Caco-2 (cell line): ENCODE data around the gene SORCS2. TPM values are rescaled to one million over a fixed set of nuclear protein-coding genes. Genes with fewer than 3 reads are reported as not detected.

Experiments
- BruUV-seq: library from RNA; stranded (reverse); fragments of 400-500 nt; replicated peaks from 2 replicates; lab custom pipeline; 2021; lab: Mats Ljungman, UMichigan
- CTCF ChIA-PET: fragments of 300-600 bp; sonication (Branson Sonifier 250); formaldehyde crosslinking; loops from one replicate; lab custom pipeline; 2022; ENCODE audit warnings: antibody characterized with exemption; lab: Charles Lee
- POLR2A ChIA-PET: fragments of 300-600 bp; sonication (Branson Sonifier 250); formaldehyde crosslinking; loops from one replicate; lab custom pipeline; 2022; ENCODE audit warnings: antibody characterized with exemption; lab: Charles Lee
- DNase-seq, 2 experiments: peaks; one replicate each; pipeline versions ENCODE4 v3.0.0 to v3.0.0-alpha.2; 2020 to 2022
- H3K27me3 ChIP-seq: replicated peaks from 2 replicates; pipeline ENCODE4 v1.6.0; 2011; ENCODE audit warnings: low read length; ENCODE audit not compliant: control insufficient read depth, insufficient read depth
- H3K36me3 ChIP-seq: 2 replicates; pipeline ENCODE4 v1.5.1; 2011; ENCODE audit warnings: low read length; ENCODE audit not compliant: control insufficient read depth, insufficient read depth
- H3K4me1 ChIP-seq: fragments of 250-450 bp; sonication (Bioruptor Pico); 2 replicates; pipeline ENCODE4 v1.5.1; 2020; ENCODE audit warnings: mild to moderate bottlenecking
- H3K4me3 ChIP-seq: 2 replicates; pipeline ENCODE4 v1.5.1; 2011; ENCODE audit warnings: low read depth, mild to moderate bottlenecking, control low read depth, low read length
- H3K9me3 ChIP-seq: fragments of 250-450 bp; sonication (Bioruptor Pico); 2 replicates; pipeline ENCODE4 v1.5.1; 2020; ENCODE audit warnings: mild to moderate bottlenecking, moderate library complexity
- H3K27ac Mint-ChIP-seq: one replicate; pipeline ENCODE4 v1.8.0; 2022; ENCODE audit warnings: mixed read lengths; ENCODE audit not compliant: unreplicated experiment
- H3K27me3 Mint-ChIP-seq: one replicate; pipeline ENCODE4 v1.8.0; 2022; ENCODE audit warnings: mixed read lengths; ENCODE audit not compliant: insufficient read depth, unreplicated experiment
- H3K36me3 Mint-ChIP-seq: one replicate; pipeline ENCODE4 v1.8.0; 2022; ENCODE audit warnings: mild to moderate bottlenecking, mixed read lengths; ENCODE audit not compliant: insufficient read depth, unreplicated experiment
- H3K4me1 Mint-ChIP-seq: one replicate; pipeline ENCODE4 v1.8.0; 2022; ENCODE audit warnings: low read depth, mixed read lengths; ENCODE audit not compliant: unreplicated experiment
- H3K4me3 Mint-ChIP-seq: one replicate; pipeline ENCODE4 v1.8.0; 2022; ENCODE audit warnings: mild to moderate bottlenecking, moderate library complexity, mixed read lengths; ENCODE audit not compliant: unreplicated experiment
- H3K9me3 Mint-ChIP-seq: one replicate; pipeline ENCODE4 v1.8.0; 2022; ENCODE audit warnings: mixed read lengths; ENCODE audit not compliant: unreplicated experiment
- intact Hi-C: fragments of 100-400 bp; cut with micrococcal nuclease; formaldehyde crosslinking; loops from one replicate; pipeline ENCODE4 v1.10.0; 2022; ENCODE audit not compliant: unreplicated experiment
- total RNA-seq: library from RNA; stranded (reverse); gene quantifications from 2 replicates; pipeline ENCODE4 v1.2.3, GENCODE V29; 2022
- TF ChIP-seq, protein P1 (sequence below), 2 experiments: fragments of 200-600 bp in 1 of 2; IDR thresholded peaks; 1 replicate in 1 of 2; 2 replicates in 1 of 2; pipeline versions ENCODE4 v1.5.1 to v1.8.0; 2011 to 2022; ENCODE audit warnings: antibody characterized with exemption in 1 of 2, control low read depth in 1 of 2, inconsistent platforms in 1 of 2, low read depth in 1 of 2, low read length in 1 of 2, mild to moderate bottlenecking in 1 of 2, moderate library complexity in 1 of 2; ENCODE audit not compliant: insufficient read depth in 1 of 2, severe bottlenecking in 1 of 2, unreplicated experiment in 1 of 2

SORCS2 gene
- total RNA-seq, 1 experiment from 2014 or later = 1.6 TPM

DNA sequence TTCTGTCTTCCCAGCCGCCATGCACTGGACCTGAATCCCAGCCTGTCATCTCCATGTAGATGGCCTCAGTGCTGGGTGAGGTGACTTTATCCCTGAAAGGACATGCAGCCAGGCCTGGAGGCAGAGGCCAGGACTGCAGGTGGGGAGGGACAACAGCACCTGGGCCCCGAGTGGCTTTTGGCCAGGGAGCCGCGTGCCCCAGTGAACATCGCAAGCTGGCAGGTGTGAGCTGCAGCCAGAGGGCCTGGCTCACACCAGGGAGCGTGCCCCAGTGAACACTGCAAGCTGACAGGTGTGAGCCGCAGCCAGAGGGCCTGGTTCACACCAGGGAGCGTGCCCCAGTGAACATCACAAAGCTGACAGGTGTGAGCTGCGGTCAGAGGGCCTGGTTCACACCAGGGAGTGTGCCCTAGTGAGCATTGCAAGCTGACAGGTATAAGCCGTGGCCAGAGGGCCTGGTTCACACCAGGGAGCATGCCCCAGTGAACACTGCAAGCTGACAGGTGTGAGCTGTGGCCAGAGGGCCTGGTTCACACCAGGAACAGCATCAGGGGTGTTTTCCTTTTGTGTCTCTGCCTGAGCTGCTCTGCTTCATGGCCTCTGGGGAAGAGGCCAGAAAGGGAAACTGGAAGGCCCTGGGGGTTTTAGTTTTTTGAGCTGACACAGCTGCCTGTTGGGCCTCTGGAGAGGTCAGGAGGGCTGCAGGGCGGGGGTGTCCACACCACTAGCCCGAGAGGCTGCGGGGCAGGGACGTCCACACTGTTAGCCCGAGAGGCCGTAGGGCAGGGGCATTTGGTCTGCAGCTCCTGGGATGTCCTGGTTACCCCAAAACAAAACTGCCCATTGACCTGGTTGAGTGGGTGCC, 265.1 kb downstream of the SORCS2 start:
- no peaks in the 10 kb centered on the region for H3K9me3 Mint-ChIP-seq
- H3K4me3 ChIP-seq = no peak overlapping the region
- H3K36me3 ChIP-seq = no peaks in the 10 kb centered on the region
- no peaks in the 10 kb centered on the region for H3K9me3 ChIP-seq
- TF ChIP-seq, protein P1, sequence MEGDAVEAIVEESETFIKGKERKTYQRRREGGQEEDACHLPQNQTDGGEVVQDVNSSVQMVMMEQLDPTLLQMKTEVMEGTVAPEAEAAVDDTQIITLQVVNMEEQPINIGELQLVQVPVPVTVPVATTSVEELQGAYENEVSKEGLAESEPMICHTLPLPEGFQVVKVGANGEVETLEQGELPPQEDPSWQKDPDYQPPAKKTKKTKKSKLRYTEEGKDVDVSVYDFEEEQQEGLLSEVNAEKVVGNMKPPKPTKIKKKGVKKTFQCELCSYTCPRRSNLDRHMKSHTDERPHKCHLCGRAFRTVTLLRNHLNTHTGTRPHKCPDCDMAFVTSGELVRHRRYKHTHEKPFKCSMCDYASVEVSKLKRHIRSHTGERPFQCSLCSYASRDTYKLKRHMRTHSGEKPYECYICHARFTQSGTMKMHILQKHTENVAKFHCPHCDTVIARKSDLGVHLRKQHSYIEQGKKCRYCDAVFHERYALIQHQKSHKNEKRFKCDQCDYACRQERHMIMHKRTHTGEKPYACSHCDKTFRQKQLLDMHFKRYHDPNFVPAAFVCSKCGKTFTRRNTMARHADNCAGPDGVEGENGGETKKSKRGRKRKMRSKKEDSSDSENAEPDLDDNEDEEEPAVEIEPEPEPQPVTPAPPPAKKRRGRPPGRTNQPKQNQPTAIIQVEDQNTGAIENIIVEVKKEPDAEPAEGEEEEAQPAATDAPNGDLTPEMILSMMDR (IDR thresholded peaks at IDR 0.05; ENCODE audit: insufficient read depth in 1 of 2, low read depth in 1 of 2, low read length in 1 of 2, severe bottlenecking in 1 of 2, unreplicated experiment in 1 of 2) = no peak
- DNase-seq = no peak
- intact Hi-C loops = no loop called here
- no TSS peak for BruUV-seq
- H3K27ac Mint-ChIP-seq = no peak overlapping the region
- no peaks in the 10 kb centered on the region for H3K27me3 ChIP-seq
- CTCF ChIA-PET = no interaction called here
- no peaks in the 10 kb centered on the region for H3K27me3 Mint-ChIP-seq
- H3K36me3 Mint-ChIP-seq = no peaks in the 10 kb centered on the region
- peaks cover 6% of the 10 kb centered on the region for H3K4me1 Mint-ChIP-seq
- no peaks in the 10 kb centered on the region for H3K4me1 ChIP-seq
- no peak overlapping the region for H3K4me3 Mint-ChIP-seq
- POLR2A ChIA-PET = no interaction called here

DNA sequence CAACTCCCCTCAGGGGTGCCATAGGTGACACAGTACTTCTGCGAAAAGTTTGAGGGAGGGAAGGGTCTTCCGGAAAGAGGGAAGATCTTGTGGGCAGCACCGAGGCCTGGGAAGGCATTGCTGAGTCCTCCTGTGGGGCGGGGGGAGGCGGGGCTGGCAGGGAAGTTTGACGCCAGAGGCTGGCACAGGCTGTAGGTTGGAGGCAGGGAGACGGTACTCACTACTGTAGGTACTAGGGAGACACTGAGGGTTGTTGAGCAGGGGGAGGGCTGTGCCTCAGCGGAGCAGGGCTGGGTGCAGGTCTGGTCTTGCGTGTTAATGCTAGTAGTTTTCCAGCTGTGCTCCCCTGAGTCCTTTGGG, 265.7 kb downstream of the SORCS2 start:
- CTCF ChIA-PET = no interaction called here
- TF ChIP-seq, protein P1 (IDR thresholded peaks at IDR 0.05; ENCODE audit: insufficient read depth in 1 of 2, low read depth in 1 of 2, low read length in 1 of 2, severe bottlenecking in 1 of 2, unreplicated experiment in 1 of 2) = no peak
- BruUV-seq = no TSS peak
- no peaks in the 10 kb centered on the region for H3K4me1 ChIP-seq
- intact Hi-C loops = no loop called here
- Mint-ChIP-seq H3K9me3 (no peaks in the 10 kb centered on the region), H3K27me3 (no peaks in the 10 kb centered on the region), H3K27ac (no peak overlapping the region), H3K36me3 (no peaks in the 10 kb centered on the region), H3K4me1 (peaks cover 6% of the 10 kb centered on the region), H3K4me3 (no peak overlapping the region)
- no peaks in the 10 kb centered on the region for H3K9me3 ChIP-seq
- H3K27me3 ChIP-seq = no peaks in the 10 kb centered on the region
- DNase-seq = no peak
- H3K4me3 ChIP-seq = no peak overlapping the region
- H3K36me3 ChIP-seq = no peaks in the 10 kb centered on the region
- POLR2A ChIA-PET = no interaction called here

DNA sequence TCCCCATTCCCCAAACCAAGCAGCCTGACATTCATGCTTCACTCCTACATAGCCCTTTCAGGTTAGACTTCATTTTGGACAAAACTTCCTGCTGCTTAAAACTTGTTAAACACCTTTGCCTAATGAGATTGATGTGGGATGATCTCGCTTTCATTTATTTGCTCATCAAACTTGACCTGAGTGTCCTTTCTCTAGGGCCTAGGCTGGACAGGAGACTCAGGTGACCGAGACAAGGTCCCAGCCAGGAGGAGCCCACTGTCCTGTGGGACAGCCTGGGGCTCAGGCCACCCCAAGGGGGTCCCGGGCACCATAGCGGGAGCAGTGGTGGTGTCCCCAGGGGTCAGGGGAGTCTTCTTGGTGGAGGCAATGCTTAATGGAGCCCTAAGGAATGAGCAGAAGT, 266.1 kb downstream of the SORCS2 start:
- Mint-ChIP-seq H3K9me3 (no peaks in the 10 kb centered on the region), H3K4me3 (no peak overlapping the region), H3K36me3 (no peaks in the 10 kb centered on the region), H3K27me3 (no peaks in the 10 kb centered on the region), H3K27ac (no peak overlapping the region), H3K4me1 (peaks cover 6% of the 10 kb centered on the region)
- Histone ChIP-seq H3K36me3 (no peaks in the 10 kb centered on the region), H3K27me3 (no peaks in the 10 kb centered on the region), H3K4me3 (no peak overlapping the region), H3K9me3 (no peaks in the 10 kb centered on the region), H3K4me1 (no peaks in the 10 kb centered on the region)
- intact Hi-C loops = no loop called here
- ChIA-PET POLR2A (no interaction called here), CTCF (no interaction called here)
- TF ChIP-seq, protein P1 (IDR thresholded peaks at IDR 0.05; ENCODE audit: insufficient read depth in 1 of 2, low read depth in 1 of 2, low read length in 1 of 2, severe bottlenecking in 1 of 2, unreplicated experiment in 1 of 2) = no peak
- no TSS peak for BruUV-seq
- DNase-seq = no peak
